HG03575 (cell line): ENCODE results near the gene CERS2.
"Not testable (repeated sequence)": the region's sequence is repeated elsewhere in the genome, so short reads cannot be mapped to it uniquely, and the experiment has no call there.

Source experiments
- ATAC-seq: cut with Tn5 transposase; IDR thresholded peaks from one replicate; pipeline ENCODE4 v1.9.1; 2021; ENCODE audit not compliant: unreplicated experiment, insufficient number of reproducible peaks, low FRiP score; ENCODE audit errors: extremely low read depth

The CERS2 gene

DNA sequence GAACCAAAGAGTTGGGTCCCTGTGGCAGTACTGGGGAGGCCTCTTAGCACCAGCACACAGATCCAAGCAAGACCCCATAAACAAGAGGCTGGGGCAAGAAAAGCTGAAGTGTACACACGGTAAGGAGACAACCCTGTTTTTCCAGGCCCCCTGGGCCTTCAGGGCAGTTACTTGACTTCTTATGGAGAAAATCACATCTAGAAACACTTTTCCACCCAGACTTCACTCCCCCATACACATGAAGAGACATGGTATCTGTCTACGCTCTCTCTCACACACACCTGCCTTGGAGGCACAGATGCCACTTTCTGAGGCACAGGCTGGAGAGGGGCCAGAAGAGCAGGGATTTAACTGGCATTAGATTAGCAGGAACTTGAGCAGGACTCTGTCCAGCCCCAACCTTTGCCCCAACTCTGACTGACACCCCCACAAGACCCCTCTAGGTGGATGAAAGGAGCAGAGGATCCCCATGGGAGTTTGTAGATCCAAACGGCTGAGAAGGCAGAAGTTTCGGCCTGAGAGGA, 2.2 kb downstream of the CERS2 start:
- ATAC-seq: no peak

DNA sequence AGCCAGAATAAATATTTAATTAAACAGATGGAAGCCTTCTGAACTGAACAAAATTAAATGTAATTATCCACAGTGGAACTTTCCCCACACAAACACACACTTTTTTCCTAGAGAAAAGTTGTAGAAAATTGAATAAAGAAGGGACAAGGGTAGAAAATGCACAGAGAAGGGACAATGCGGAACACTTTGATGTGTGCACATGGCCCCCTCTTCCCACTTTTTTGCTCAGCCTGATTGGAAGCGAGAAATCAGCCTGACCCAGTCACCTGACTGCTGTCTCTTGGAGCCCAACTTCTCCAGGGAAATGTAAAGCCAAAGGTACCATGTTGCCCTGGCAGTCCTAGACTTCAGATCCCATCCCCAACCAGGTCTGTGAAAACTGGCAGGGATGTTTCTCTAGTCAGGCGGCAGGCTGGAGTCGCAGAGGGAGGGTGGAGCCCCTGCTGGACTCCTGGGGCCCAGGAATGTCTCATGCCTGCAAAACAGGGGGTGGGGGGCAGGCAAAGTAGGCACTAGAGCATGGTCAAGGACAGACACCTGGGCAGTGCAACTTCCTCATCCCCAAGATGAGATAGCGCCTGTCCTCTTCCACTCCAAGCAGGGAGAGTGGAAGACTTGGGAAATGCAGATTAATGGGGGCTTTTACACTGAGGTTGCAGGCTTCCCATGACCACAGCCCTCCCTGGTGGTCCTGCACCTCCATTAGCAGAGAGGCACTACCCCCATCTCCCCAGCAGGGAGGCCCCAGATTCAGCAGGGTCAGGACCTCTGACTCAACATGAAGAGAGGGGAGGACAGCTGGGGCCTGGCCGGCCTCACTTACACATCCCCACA, 2.8 kb downstream of the CERS2 start:
- ATAC-seq: no peak

DNA sequence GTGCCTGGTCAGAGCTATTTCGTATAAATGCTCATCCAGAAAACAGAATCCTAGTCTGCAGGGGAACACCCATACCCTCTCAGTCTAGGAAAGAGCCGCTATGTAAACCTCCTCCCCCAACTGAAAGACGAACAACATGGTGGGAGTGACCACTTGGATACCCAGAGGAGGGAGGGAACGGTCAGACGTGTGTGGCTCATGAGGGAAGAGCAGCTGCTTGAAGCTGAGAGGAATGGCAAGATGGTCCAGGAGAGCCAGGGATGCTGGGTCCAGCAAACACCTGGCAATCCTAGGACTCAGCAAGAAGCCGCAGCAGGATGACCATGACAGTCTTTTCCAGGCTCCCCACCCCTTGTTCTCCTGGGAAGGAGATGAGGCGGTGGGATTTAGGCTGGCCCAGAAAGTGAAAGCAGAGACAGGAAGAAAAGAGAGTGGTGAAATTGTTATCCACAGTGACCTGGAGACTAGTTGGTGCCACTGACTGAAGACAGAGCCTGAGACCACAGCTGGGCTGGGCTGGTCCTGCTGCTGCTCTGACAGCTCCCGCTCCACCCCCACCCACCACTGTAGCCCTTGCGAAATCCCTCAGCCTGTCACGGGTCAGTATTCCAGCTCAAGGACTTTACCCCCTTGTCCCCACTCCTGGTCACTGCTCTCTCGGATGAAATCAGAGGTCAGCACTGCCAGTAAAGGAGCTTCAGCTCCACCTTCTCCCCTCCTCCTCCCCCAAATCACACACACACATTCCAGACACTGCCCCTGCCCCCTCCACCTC, 3.6 kb downstream of the CERS2 start:
- ATAC-seq: no peak

DNA sequence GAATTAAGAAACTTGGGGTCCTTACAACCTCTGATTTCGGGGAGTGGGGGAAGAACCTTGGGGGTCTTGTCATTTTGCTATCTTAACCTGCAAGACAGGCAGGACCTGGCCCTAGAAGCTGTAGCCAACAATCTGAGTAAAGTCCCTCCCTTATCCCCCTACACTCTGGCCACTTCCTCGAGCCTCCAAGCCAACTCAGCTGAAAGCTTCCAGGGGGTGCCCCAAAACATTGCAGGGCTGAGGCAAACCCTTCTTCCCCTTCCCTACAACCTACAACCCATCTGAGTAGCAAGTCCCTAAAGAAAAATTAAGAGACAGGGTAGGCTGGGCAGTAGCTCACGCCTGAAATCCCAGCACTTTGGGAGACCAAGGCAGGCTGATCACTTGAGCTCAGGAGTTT, 5.0 kb downstream of the CERS2 start:
- ATAC-seq: no peak

DNA sequence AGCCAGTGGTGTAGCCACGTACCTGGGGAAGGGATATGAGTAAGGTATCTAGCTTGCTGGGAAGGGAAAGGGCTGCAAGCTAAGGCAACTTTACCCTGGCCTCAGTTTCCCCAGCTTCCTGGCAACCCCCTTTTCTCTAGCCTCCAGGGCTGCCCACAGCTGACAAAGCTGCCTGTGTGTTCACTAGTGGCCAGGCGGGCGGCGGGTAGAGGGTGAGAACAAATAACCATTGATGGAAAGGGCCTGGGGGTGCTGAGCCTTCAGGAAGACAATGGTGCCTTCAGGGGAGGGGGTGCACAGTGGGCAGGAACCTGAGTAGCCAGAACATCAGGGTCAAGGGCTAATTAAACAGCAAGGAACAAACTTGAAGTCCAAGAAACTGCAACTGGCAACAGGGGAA, 6.1 kb downstream of the CERS2 start:
- no peak for ATAC-seq

DNA sequence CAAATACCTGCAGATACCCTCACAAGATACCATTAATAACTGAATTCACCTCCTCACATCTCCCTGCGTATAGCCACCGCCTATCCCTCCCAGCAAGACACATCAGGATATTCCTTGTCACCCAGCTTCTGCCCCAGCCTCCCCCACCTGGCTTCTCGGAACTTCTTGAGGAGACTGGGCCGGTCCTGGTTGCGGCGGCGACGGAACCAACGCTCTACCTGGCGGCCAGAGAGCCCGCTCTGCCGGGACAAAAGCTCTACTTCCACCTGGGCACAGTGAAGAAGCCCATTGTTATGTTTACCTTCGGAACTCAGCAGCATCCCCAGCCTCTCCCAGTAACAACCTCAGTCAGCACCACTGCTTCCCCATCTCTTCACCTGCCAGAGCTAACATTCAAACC, 6.7 kb downstream of the CERS2 start:
- no peak for ATAC-seq

DNA sequence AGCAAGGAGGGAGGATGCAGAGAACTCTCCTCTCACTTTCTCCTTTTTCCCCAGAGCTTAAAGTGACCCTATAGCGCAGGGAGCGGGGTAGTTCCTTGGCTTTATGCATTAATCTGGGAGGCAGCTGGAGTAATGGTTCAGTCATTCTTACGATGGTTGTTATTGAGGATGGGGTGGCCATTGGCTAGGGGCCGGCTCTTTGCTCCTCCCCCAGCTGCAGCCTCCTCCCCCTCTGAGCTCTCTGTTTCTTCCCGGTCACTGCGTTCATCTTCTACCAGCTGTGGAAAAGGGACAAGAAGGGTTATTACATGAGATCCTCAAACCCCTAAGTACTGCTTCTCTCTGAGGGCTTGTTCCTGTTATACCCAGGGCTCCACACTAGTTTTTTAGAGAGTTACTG, 8.6 kb downstream of the CERS2 start:
- no peak for ATAC-seq

DNA sequence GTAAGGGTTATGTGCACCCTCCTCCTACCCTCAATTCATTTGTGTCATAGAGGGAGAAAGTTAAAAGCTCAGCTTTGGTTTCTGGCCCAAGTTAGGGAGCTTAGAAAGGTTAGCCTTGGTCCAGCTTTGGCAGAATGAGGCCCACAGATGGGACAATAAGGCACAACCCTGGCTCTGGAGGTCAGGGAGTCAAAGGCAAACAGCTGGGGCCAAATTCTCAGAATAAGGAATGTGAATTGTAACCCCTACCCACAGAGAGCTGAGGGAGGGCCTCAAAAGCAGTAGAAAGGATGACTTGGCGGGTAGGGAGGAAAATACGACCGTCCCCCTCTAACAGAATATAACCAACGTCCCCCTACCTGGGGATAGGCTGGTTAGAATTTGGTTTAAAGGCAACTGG, 9.0 kb downstream of the CERS2 start:
- ATAC-seq: no peak

DNA sequence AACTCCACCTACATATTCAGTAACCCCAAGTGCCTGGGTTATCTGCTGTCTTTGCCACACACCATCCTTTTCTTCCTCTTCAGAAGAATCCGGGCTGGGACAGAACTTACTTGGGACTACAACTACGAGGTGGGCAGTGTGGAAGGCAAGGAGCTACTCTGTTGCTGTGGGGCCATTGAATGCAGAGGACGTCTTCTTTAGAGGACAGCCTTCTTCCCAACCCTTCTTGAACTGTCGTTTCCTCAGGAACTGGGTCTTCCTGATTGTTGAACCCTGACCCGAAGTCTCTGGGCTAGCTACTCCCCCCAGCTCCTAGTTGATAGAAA, 10.5 kb downstream of the CERS2 start:
- ATAC-seq: no peak

DNA sequence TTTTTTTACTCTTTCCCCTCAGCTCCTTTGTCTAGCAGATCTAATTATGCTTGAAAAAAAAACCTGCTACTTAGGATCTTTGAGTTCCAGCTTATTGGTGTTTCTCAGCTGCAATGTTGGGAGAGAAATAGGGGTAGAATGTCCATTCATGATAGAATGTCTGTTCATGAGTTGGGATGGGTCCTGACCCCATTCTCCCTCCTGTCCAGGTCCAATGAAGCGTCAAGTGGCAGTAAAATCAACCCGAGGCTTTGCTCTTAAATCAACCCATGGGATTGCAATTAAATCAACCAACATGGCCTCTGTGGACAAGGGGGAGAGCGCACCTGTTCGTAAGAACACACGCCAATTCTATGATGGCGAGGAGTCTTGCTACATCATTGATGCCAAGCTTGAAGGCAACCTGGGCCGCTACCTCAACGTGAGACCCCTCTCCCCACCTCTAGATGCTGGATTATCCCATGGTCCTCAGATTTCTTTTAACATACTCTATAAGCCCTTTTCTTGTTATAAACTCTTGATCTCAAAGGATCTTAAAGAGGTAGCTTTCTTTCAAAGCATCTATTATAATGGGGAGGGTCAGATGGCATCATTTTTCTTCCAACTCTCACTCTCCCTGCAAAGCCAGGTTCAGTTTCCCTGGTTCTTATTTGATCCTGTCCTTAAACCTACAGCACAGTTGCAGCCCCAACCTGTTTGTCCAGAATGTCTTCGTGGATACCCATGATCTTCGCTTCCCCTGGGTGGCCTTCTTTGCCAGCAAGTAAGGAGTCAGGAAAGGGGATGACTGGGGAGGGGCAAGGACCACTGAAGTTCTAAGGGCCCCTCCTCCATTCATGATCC, 11.1 kb downstream of the CERS2 start:
- ATAC-seq: no peak

DNA sequence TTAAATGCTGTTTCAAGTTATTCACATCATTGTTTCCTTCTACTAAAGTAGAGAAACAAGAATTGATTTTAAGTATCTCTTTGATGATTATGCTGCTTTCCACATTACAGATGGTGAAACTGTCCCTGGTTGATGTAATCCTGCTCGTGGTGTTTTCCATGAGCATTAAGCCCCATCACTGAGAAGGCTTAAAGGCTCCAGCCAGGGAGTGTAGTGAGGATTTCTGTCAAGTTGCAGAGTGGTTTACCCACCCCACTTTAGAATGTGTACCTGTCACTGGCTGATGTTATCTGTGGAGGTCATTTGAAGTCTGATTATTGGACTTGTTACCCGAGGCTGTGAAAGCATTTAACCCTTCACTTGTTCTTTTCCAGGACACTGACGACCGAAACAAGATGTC, 12.9 kb downstream of the CERS2 start:
- no peak for ATAC-seq

DNA sequence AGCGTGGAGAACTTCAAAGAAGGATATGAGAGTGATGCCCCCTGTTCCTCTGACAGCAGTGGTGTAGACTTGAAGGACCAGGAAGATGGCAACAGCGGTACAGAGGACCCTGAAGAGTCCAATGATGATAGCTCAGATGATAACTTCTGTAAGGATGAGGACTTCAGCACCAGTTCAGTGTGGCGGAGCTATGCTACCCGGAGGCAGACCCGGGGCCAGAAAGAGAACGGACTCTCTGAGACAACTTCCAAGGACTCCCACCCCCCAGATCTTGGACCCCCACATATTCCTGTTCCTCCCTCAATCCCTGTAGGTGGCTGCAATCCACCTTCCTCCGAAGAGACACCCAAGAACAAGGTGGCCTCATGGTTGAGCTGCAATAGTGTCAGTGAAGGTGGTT, 14.0 kb downstream of the CERS2 start:
- ATAC-seq: no peak

DNA sequence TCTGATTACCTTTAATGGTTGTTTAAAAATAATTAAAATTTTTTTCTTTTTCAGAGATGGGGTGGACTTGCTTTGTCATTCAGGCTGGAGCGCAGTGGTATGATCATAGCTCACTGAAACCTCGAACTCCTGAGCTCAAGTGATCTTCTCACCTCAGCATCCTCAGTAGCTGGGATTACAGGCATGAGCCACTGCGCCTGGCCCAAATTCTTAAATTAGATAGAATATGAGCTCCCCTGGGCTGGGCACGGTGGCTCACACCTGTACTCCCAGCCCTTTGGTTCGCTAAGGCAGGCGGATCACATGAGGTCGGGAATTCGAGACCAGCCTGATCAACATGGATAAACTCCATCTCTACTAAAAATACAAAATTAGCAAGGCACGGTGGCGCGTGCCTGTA, 17.0 kb downstream of the CERS2 start:
- ATAC-seq: no peak

DNA sequence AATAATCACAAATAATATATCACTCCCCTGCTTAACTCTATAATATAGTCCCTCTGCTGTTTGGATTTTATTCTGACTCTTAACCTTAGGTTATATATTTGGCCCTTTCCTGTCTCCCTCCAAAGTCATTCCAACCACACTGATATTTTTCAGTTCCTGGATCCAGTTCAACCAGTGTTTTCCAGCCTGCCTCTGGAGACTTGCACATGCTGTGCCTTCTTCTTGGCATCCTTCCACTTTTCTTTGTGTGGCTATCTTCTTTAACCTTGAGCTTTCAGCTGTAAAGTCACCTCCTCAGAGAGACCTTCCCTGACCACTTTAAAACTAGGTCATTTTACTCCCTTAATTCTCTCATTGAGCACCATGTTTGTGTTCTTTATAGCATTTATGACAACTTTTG, 19.4 kb downstream of the CERS2 start:
- no peak for ATAC-seq

DNA sequence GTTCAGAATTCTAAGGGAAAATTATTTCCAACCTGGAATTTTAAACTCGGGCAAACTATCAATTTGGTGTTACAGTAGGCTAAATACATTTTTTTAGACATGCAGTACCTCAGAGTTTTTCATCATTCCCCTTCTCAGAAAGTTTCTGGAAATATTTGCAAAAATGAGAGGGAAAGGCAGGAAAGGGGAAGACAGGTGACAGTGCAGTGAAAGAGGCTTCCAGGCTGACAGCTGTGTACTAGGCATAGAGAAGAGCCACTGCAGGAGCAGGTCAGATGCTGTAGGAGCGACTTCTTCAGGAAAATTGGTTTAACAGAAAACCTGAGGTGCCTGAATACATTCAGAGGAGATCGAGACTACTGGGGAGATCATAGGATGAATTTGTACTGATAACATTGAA, 19.9 kb downstream of the CERS2 start:
- ATAC-seq: no peak

DNA sequence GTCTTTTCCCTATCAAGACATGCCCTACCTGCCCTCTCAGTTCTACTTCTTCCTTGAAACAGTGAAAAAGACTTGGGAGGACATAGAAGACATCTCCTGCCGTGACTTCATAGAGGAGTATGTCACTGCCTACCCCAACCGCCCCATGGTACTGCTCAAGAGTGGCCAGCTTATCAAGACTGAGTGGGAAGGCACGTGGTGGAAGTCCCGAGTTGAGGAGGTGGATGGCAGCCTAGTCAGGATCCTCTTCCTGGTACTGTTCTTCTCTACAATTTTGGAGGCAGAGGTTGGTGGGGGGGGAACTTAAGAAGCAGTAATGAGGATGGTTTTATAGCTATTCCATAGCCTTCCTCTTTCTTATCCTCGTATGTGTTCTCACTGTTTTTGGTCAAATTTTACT, 29.8 kb downstream of the CERS2 start:
- no peak for ATAC-seq

DNA sequence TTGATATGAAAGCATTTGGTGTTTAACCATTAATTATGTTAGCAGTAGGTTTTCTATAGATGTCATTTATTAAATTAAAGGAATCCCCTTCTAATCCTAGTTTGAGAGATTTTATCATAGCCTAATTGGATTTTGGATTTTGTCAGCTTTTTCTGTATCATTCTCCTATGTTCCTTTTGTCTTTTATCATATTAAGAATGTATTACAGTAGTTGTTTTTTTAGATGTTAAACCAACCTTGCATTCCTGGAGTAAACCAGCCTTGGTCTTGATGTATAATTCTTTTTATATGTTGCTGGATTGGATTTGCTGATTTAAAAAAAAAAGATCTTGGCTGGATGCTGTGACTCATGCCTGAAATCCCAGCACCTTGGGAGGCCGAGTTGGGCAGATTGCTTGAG, 42.9 kb downstream of the CERS2 start:
- no peak for ATAC-seq

DNA sequence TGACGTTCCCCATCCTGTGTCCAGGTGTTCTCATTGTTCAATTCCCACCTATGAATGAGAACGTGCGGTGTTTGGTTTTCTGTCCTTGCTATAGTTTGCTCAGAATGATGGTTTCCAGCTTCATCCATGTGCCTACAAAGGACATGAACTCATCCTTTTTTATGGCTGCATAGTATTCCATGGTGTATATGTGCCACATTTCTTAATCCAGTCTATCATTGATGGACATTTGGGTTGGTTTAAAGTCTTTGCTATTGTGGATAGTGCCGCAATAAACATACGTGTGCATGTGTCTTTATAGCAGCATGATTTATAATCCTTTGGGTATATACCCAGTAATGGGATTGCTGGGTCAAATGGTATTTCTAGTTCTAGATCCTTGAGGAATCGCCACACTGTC, 45.9 kb downstream of the CERS2 start:
- not testable (repeated sequence) for ATAC-seq

DNA sequence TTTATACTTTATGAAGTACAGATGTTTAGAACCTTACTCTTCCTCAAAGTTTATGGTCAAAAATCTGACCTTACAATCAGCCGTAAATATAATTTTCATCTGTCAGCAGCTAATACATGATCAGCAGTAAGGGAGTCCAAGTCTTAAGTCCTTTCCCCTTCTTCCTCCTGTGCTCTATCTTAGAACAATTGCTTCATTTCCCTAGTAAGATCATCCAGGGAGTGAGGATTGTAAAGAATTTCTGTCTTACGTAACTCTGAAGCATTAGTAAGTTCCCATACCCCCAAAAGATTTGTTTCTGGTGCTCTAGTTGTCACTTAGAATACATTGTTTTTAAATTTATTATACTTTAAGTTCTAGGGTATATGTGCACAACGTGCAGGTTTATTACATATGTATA, 46.3 kb downstream of the CERS2 start:
- ATAC-seq: no peak

DNA sequence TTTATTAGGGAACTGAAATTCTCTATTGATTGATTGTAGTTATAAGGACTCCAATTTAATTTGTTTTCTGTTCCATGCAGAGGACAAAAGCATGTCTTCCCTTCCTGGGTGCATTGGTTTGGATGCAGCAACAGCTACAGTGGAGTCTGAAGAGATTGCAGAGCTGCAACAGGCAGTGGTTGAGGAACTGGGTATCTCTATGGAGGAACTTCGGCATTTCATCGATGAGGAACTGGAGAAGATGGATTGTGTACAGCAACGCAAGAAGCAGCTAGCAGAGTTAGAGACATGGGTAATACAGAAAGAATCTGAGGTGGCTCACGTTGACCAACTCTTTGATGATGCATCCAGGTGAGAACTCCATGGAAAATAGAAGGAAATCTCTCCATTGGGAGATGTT, 47.0 kb downstream of the CERS2 start:
- no peak for ATAC-seq
